Kidney capillary endothelial cell (primary cell): ENCODE results near the gene PKD2L2.
"Not testable (repeated sequence)": the region's sequence is repeated elsewhere in the genome, so short reads cannot be mapped to it uniquely, and the experiment has no call there.

ENCODE experiments used
- DNase-seq: peaks from one replicate; pipeline ENCODE4 v3.0.0-alpha.2; 2018; ENCODE audit warnings: low spot score

The PKD2L2 gene

DNA sequence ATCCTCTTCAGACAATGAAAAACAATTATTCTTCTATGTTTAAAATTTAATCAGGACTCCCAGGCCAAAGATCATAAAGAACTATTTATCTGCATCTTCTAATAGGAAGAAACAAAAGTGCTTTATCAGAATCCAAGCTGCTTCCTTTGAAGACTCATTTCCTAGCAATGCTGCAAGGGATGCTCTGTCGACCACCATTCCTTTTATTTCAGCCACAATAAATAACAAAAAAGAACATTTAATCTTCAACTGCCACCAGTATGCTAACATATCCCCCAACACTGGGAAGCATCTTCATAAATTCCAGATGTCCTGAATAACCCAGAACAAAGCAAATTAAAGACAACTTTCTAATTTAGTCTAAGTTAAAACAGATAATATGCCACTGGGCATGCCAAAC lies 68.7 kb downstream of the PKD2L2 start:
- DNase-seq: peak; percentile 29

GRCh38 chr5:137959488-137959887 lies 70.2 kb downstream of the PKD2L2 start:
- DNase-seq: no peak

DNA sequence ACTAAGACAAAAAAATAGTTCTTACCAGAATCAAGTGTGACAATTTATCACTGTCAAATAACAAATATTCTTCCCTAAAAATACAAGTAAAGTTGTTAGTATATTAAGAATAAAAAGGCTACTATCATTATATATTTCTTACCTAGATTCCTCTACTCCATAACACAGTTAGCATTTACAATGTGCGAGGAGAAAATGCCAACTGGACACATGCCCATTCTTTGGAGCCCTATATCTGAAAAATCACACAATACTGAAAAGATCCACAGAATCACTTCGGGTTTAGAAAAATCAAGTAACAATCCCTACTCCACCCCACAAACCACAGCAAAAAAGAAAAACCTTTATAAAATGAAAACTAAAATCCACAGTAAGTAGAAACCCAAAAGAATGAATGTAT lies 70.9 kb downstream of the PKD2L2 start:
- no peak for DNase-seq

- DNase-seq: no peak
Observed at GRCh38 chr5:137960819-137961218, 71.6 kb downstream of the PKD2L2 start.

- not testable (repeated sequence) for DNase-seq
Observed at GRCh38 chr5:137970384-137970783, 81.1 kb downstream of the PKD2L2 start.

DNA sequence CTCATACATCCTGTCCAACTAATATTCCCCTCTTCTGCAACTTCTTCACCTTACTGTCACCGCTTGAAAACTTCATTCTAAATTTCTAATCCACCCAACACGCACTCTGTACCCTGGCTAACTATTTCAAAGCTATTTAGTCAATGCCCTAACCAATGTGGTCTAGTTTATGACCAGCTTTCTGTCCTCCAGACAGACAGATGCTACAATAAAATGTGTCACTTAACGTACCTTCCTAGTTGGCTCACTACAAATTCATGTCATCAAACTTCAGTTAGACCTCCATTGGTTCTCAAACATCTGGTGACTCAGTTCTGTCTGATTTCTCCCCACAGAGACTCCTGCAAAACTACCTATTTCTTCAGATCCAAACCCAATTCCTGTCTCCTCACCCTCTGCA lies 86.0 kb downstream of the PKD2L2 start:
- no peak for DNase-seq

- no peak for DNase-seq
Observed at GRCh38 chr5:137989419-137989818, 100.2 kb downstream of the PKD2L2 start.
